KMS-11 (cell line): ENCODE measurements around the gene RHOV.
A peak's percentile ranks its signal among the peaks of the same experiment; 100 is the strongest.

Experiments used
- H2AFZ ChIP-seq: fragments of 200-600 bp; sonication (generic); 2 replicates; pipeline ENCODE4 v1.6.1; 2016; ENCODE audit warnings: antibody characterized with exemption, mixed run types, low read depth
- H3K27ac ChIP-seq: fragments of 200-600 bp; sonication (generic); 2 replicates; pipeline ENCODE4 v1.6.1; 2016; ENCODE audit warnings: mild to moderate bottlenecking, mixed run types
- H3K27me3 ChIP-seq: fragments of 200-600 bp; sonication (generic); 2 replicates; pipeline ENCODE4 v1.6.1; 2017; ENCODE audit warnings: mild to moderate bottlenecking, low read depth, mixed run types, moderate library complexity; ENCODE audit not compliant: insufficient read depth
- H3K36me3 ChIP-seq: fragments of 200-600 bp; sonication (generic); 2 replicates; pipeline ENCODE4 v1.6.1; 2017; ENCODE audit warnings: mild to moderate bottlenecking, mixed run types; ENCODE audit not compliant: insufficient read depth
- H3K4me1 ChIP-seq: fragments of 200-600 bp; sonication (generic); 2 replicates; pipeline ENCODE4 v1.6.1; 2016; ENCODE audit warnings: mild to moderate bottlenecking, low read depth, mixed run types; ENCODE audit not compliant: poor library complexity, severe bottlenecking
- H3K4me2 ChIP-seq: fragments of 200-600 bp; sonication (generic); 2 replicates; pipeline ENCODE4 v1.7.0; 2016; ENCODE audit warnings: mild to moderate bottlenecking, mixed run types
- H3K4me3 ChIP-seq: fragments of 200-600 bp; sonication (generic); IDR thresholded peaks from 2 replicates; pipeline ENCODE4 v1.6.1; 2017; ENCODE audit warnings: low read depth, low read length, mixed read lengths; ENCODE audit not compliant: insufficient read depth
- H3K79me2 ChIP-seq: fragments of 200-600 bp; sonication (generic); 2 replicates; pipeline ENCODE4 v1.6.1; 2016; ENCODE audit warnings: low read depth, mixed run types; ENCODE audit not compliant: insufficient read depth
- H3K9ac ChIP-seq: fragments of 200-600 bp; sonication (generic); 2 replicates; pipeline ENCODE4 v1.6.1; 2016; ENCODE audit warnings: mild to moderate bottlenecking, mixed run types
- H4K20me1 ChIP-seq: fragments of 200-600 bp; sonication (generic); 2 replicates; pipeline ENCODE4 v1.6.1; 2016; ENCODE audit warnings: mild to moderate bottlenecking, mixed run types; ENCODE audit not compliant: insufficient read depth
- CTCF ChIP-seq: fragments of 200-600 bp; sonication (generic); conservative IDR thresholded peaks from 2 replicates; pipeline ENCODE4 v1.6.1; 2017; ENCODE audit warnings: low read depth, mild to moderate bottlenecking, antibody characterized with exemption, low read length, moderate library complexity, mixed read lengths

The RHOV gene

GRCh38 chr15:40857601-40858341, 16.3 kb downstream of the RHOV start:
- Histone ChIP-seq H3K27ac (no peak overlapping the region), H3K4me2 (peak overlapping the region; percentile 12; the same call in 1 of the 2 replicates)
- peak; percentile 85 for TF ChIP-seq CTCF

GRCh38 chr15:40856746-40857145, 17.3 kb downstream of the RHOV start:
- H3K36me3 ChIP-seq, result no peaks in the 10 kb centered on the region
- no peak overlapping the region for H3K4me3 ChIP-seq
- H2AFZ ChIP-seq, result peak overlapping the region; percentile 83; the same call in 1 of the 2 replicates
- no peak for TF ChIP-seq CTCF
- no peak overlapping the region for H3K9ac ChIP-seq
- H3K4me2 ChIP-seq, result no peak overlapping the region
- no peak overlapping the region for H3K27ac ChIP-seq
- peaks cover 13% of the 10 kb centered on the region for H3K4me1 ChIP-seq
- no peaks in the 10 kb centered on the region for H3K27me3 ChIP-seq
- H3K79me2 ChIP-seq, result no peaks in the 10 kb centered on the region
- no peaks in the 10 kb centered on the region for H4K20me1 ChIP-seq

More at GRCh38 chr15:40857601-40858341, 16.3 kb downstream of the RHOV start:
- Histone ChIP-seq H3K9ac (no peak overlapping the region), H3K36me3 (no peaks in the 10 kb centered on the region), H3K4me1 (peaks cover 13% of the 10 kb centered on the region), H3K4me3 (no peak overlapping the region), H3K27me3 (no peaks in the 10 kb centered on the region), H2AFZ (peak overlapping the region; percentile 83), H4K20me1 (no peaks in the 10 kb centered on the region), H3K79me2 (no peaks in the 10 kb centered on the region)

- Histone ChIP-seq H3K9ac (no peak overlapping the region), H3K4me3 (no peak overlapping the region), H4K20me1 (no peaks in the 10 kb centered on the region), H3K27ac (no peak overlapping the region), H3K4me2 (no peak overlapping the region), H3K4me1 (peaks cover 13% of the 10 kb centered on the region), H3K36me3 (no peaks in the 10 kb centered on the region), H2AFZ (no peak overlapping the region), H3K79me2 (no peaks in the 10 kb centered on the region), H3K27me3 (no peaks in the 10 kb centered on the region)
- no peak for TF ChIP-seq CTCF
Observed at GRCh38 chr15:40855706-40856234, 18.3 kb downstream of the RHOV start.

- no peaks in the 10 kb centered on the region for H3K36me3 ChIP-seq
- no peak overlapping the region for H3K27ac ChIP-seq
- H3K9ac ChIP-seq, result no peak overlapping the region
- H3K4me2 ChIP-seq, result no peak overlapping the region
- H2AFZ ChIP-seq, result no peak overlapping the region
- H3K27me3 ChIP-seq, result no peaks in the 10 kb centered on the region
- H3K79me2 ChIP-seq, result no peaks in the 10 kb centered on the region
- H3K4me1 ChIP-seq, result peaks cover 13% of the 10 kb centered on the region
- TF ChIP-seq CTCF, result no peak
- H4K20me1 ChIP-seq, result no peaks in the 10 kb centered on the region
- H3K4me3 ChIP-seq, result no peak overlapping the region
Observed at GRCh38 chr15:40854161-40854560, 19.9 kb downstream of the RHOV start.
